GM23338 (cell line): ENCODE results near the gene ARF5.

Source experiments
- CTCF ChIP-seq, 2 experiments: fragments of 200-600 bp in 1 of 2; sonication (generic) in 1 of 2; conservative IDR thresholded peaks; 2 replicates each; pipeline versions ENCODE4 v1.5.1 to v1.6.1; 2016 to 2017; ENCODE audit warnings: antibody characterized with exemption in 2 of 2, low read depth in 2 of 2, mild to moderate bottlenecking in 2 of 2, moderate library complexity in 1 of 2
- EZH2phosphoT487 ChIP-seq: fragments of 200-600 bp; sonication (generic); IDR thresholded peaks from one replicate; pipeline ENCODE4 v1.8.1; 2018; ENCODE audit warnings: antibody characterized with exemption; ENCODE audit not compliant: unreplicated experiment
- JUNB ChIP-seq: IDR thresholded peaks from one replicate; pipeline ENCODE4 v1.6.1; 2016; ENCODE audit warnings: antibody characterized with exemption; ENCODE audit not compliant: unreplicated experiment
- POLR2AphosphoS5 ChIP-seq: IDR thresholded peaks from 2 replicates; pipeline ENCODE4 v1.6.1; 2016; ENCODE audit warnings: antibody characterized with exemption, low read depth

- TF ChIP-seq CTCF (conservative IDR thresholded peaks at IDR 0.05; ENCODE audit: low read depth in 2 of 2) = no peak
- no peak for TF ChIP-seq JUNB
- TF ChIP-seq EZH2phosphoT487 = no peak
- TF ChIP-seq POLR2AphosphoS5 = no peak
These were observed 32.4 kb downstream of the ARF5 start for GRCh38 chr7:127620406-127621233.
